T-helper 1 cell treated with Interleukin-12 subunit alpha and Interleukin-12 subunit beta and Interleukin-4 antibody, amounts not matched to agents 30 ng/mL and 1 ng/mL, for 36 hours (primary cell): ENCODE measurements around the gene XCR1. TPM values are rescaled to one million over a fixed set of nuclear protein-coding genes. Genes with fewer than 3 reads are reported as not detected.
"Not testable (repeated sequence)": the region's sequence is repeated elsewhere in the genome, so short reads cannot be mapped to it uniquely, and the experiment has no call there.

Experiments used
- intact Hi-C: fragments of 100-400 bp; cut with micrococcal nuclease; formaldehyde crosslinking; loops from one replicate; pipeline ENCODE4 v1.15.1; 2024
- total RNA-seq: library from RNA; stranded (reverse); gene quantifications from 2 replicates; pipeline ENCODE4 v1.2.3, GENCODE V29; 2022

XCR1 gene
- total RNA-seq, 1 donor from 2014 or later = 0.05 TPM

- intact Hi-C loops = loop anchor here (1.0 to 5.0 kb wide), 3 partner anchors 19 to 67 kb away; no protein-coding TSS in a partner anchor
Measured at GRCh38 chr3:46046231-46046630, 18.9 kb upstream of the XCR1 start.

DNA sequence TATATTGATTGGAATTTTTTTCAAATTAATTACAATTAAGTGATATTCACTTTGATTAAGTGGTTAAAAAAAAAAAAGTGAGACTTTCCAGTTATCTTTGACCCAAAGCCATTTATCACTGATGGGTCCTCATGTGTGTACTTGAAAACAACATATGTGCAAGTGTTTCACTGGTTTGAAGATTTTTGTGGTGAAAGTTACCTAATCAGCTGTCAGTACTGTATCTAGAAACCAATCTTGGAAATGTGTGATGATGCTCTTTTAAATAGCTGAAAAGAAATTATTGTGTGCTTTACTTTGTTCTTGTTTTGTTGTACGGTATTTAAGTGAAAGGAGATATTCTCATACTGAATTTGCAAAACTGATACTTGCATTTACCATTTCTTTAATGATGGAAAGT lies 11.6 kb upstream of the XCR1 start:
- intact Hi-C loops = no loop called here

DNA sequence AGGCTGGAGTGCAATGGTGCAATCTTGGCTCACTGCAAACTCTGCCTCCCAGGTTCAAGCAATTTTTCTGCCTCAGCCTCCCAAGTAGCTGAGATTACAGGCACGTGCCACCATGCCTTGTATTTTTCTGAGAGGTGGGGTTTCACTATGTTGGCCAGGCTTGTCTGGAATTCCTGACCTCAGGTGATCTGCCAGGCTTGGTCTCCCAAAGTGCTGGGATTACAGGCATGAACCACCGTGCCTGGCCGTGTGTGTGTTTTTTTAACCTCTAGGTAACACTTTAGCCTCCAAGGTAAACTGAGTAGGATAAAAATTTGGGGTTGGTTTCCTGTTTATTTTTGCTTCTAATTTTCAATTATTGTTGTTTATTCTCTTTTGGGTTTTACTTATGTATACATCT lies 10.8 kb upstream of the XCR1 start:
- intact Hi-C loops = not testable (repeated sequence)

GRCh38 chr3:46036191-46036590 lies 8.9 kb upstream of the XCR1 start:
- intact Hi-C loops = no loop called here

DNA sequence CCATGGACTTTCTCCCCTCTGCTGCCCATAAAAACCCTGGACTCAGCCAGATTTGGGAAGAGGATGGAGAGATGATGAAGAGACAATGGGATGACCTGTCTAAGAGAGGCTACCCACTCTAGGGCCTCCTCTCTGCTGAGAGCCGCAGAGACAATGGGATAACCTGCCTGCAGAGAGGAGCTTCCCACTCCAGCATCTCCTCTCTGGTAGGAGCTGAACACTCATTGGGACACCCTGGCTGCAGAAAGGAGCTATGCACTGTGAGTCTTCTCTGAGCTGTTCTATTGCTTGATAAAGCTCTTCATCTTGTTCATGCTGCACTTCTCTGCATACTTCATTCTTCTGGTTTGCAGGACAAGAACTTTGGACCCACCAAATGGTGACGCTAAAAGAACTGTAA lies 4.5 kb upstream of the XCR1 start:
- intact Hi-C loops = no loop called here

GRCh38 chr3:46031269-46031668 lies 4.0 kb upstream of the XCR1 start:
- intact Hi-C loops = no loop called here

GRCh38 chr3:46030626-46031025 lies 3.3 kb upstream of the XCR1 start:
- intact Hi-C loops = no loop called here

GRCh38 chr3:46029953-46030543 lies 2.8 kb upstream of the XCR1 start:
- intact Hi-C loops = no loop called here

DNA sequence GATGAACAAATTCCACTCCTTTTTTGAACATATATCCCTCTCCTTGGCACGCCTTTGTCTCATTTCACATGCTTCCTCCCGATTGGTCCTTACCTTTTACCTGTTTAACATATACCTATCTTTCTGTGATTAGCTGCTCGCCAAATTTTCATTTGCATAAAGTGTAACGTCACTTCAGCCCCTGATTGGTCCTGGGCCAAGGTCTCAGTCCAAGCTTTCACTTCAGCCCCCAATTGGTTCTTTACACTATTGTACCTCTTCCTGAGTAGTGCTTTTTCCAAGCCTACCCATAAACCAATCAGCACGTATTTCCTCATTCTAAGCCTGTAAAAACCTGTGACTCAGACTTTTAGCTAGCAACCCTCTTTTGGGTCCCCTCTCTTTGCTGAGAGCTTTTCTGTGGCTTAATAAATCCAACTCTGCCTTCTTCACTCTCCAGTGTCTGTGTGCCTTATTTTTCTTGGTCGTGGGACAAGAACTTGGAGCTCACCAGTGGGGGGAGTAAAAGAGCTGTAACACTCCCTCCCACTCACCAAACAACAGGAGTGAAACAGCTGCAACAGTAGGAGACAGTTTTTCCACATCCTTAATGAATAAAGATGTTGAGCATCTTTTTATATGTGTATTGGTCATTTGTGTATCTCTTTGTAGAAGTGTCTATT lies 584 bp upstream of the XCR1 start:
- intact Hi-C loops = no loop called here

GRCh38 chr3:46025139-46025538 lies 2.1 kb downstream of the XCR1 start:
- intact Hi-C loops = no loop called here

DNA sequence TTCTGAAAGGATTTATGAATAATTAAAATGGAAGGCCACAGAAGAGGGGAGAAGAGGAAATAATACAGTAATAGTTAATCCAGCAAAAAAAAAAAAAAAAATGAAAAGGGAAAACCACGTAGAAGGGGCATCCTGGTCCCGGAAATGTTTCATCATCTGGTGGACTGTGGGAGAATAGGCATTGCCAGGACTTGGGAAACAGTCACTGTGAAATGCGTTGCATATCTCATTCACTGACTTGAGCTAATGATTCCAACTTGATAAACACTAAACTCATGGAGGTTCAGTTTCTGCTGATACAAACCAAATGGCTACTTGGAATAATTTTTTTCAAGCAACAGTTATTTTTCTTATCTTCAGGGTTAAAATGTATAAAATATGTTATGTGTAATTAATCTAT lies 3.2 kb downstream of the XCR1 start:
- intact Hi-C loops = no loop called here

- intact Hi-C loops = no loop called here
Measured at GRCh38 chr3:46022909-46023785, 4.1 kb downstream of the XCR1 start.

DNA sequence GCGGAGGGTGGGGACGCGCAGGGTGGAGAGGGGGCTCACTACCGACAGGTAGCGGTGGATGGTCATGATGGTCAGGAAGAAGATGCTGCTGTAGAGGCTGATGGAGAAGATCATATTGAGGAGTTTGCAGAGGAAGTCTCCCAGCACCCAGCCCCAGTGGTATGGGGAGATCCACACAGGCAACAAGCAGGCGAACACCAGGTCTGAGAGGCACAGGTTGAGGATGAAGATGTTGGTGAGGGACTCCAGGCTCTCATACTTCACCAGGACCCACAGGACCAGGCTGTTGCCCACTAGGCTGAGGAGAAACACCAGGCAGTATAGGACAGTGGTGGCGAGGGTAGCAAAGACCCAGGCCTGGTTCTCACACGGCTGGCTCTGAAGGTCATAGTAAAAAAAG lies 5.8 kb downstream of the XCR1 start:
- intact Hi-C loops = no loop called here

DNA sequence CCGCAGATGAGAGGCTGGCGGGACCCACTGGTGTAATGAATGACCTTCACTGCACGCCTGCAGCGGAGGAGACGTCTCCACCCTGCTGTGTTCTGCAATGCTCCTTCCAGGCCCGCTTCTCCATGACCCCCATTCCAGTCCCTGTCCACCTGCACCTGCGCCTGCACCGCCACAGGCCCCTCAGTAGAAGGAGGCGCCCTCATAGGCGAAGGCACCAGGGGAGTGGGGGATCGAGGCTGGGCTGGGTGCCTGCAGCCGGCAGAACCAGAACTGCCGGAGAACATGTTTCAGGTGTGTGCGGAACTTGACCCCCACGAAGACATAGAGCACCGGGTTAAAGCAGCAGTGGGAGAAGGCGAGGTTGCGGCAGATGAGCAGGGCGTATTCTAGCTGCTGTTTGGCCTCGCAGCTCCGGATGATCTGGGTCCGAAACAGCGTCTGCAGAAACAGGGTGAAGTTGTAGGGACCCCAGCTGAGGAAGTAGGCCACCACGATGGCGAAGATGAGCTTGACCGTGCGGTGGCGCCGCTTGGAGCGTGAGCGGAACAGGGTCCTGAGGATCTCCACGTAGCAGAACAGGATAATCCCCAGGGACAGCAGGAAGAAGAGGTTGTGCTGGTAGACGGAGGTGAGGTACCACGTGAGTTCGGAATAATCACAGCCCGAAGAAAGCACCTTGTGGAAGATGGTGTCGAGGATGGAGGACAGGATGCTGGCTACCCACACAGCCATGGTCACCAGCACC lies 6.3 kb downstream of the XCR1 start:
- intact Hi-C loops = no loop called here

GRCh38 chr3:46019707-46020106 lies 7.6 kb downstream of the XCR1 start:
- intact Hi-C loops = no loop called here

GRCh38 chr3:46017720-46018119 lies 9.6 kb downstream of the XCR1 start:
- intact Hi-C loops = no loop called here

GRCh38 chr3:46013316-46014094 lies 13.8 kb downstream of the XCR1 start:
- intact Hi-C loops = no loop called here

DNA sequence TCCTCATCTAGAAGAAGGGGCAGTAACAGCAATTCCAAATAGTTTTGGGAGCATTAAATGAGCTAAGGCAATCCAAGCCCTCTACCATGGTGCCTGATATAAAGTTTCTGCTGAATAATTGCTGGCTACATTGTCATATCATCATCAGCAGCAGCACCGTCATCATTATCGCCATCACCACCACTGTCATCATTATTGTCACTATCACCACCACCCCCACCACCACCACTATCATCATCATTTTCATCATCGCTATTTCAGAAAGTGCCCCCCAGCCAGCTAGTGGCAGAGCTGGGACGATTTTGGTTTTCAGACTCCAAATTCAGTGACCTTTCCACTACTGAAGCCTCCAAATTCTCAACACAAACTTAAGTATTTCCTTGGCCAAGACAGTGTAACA lies 15.0 kb downstream of the XCR1 start:
- intact Hi-C loops = no loop called here

GRCh38 chr3:46010519-46011113 lies 16.7 kb downstream of the XCR1 start:
- intact Hi-C loops = loop anchor here (2.0 kb wide), 1 partner anchor 16 kb away; the partner anchor contains the start of gene FYCO1

- intact Hi-C loops = no loop called here
Measured at GRCh38 chr3:46008058-46008457, 19.2 kb downstream of the XCR1 start.
